Nephron (organoid): ENCODE results near the gene FERMT1.
"Not testable (repeated sequence)": the region's sequence is repeated elsewhere in the genome, so short reads cannot be mapped to it uniquely, and the experiment has no call there.

ENCODE experiments used
- H3K27ac Mint-ChIP-seq, 3 experiments: 2 replicates each; pipeline ENCODE4 v1.8.0; 2020; ENCODE audit warnings: mixed read lengths in 3 of 3, mild to moderate bottlenecking in 2 of 3, moderate library complexity in 1 of 3
- H3K27me3 Mint-ChIP-seq: 2 replicates; pipeline ENCODE4 v1.8.0; 2021; ENCODE audit warnings: low read depth, mild to moderate bottlenecking, moderate library complexity, mixed read lengths
- H3K36me3 Mint-ChIP-seq: 2 replicates; pipeline ENCODE4 v1.8.0; 2020; ENCODE audit warnings: low read depth, mixed read lengths
- H3K4me1 Mint-ChIP-seq: 2 replicates; pipeline ENCODE4 v1.8.0; 2020; ENCODE audit warnings: mixed read lengths
- H3K4me3 Mint-ChIP-seq, 3 experiments: 2 replicates each; pipeline ENCODE4 v1.8.0; 2020; ENCODE audit warnings: mild to moderate bottlenecking in 3 of 3, mixed read lengths in 3 of 3, moderate library complexity in 2 of 3
- H3K9me3 Mint-ChIP-seq: 2 replicates; pipeline ENCODE4 v1.8.0; 2020; ENCODE audit warnings: mixed read lengths
- CTCF ChIP-seq, 3 experiments: fragments of 200-600 bp; sonication (generic); IDR thresholded peaks; one replicate each; pipeline ENCODE4 v1.5.0; 2021; ENCODE audit warnings: antibody characterized with exemption in 3 of 3; ENCODE audit not compliant: unreplicated experiment in 3 of 3

The FERMT1 gene

GRCh38 chr20:6055981-6056569 is 66.8 kb downstream of the FERMT1 start:
- no peak for TF ChIP-seq CTCF (IDR thresholded peaks at IDR 0.05; ENCODE audit: unreplicated experiment in 3 of 3)
- H3K9me3 Mint-ChIP-seq = no peaks in the 10 kb centered on the region
- peaks cover 38% of the 10 kb centered on the region for H3K27me3 Mint-ChIP-seq
- H3K4me1 Mint-ChIP-seq = peaks cover 28% of the 10 kb centered on the region
- no peak overlapping the region for H3K27ac Mint-ChIP-seq
- no peak overlapping the region for H3K4me3 Mint-ChIP-seq
- no peaks in the 10 kb centered on the region for H3K36me3 Mint-ChIP-seq

DNA sequence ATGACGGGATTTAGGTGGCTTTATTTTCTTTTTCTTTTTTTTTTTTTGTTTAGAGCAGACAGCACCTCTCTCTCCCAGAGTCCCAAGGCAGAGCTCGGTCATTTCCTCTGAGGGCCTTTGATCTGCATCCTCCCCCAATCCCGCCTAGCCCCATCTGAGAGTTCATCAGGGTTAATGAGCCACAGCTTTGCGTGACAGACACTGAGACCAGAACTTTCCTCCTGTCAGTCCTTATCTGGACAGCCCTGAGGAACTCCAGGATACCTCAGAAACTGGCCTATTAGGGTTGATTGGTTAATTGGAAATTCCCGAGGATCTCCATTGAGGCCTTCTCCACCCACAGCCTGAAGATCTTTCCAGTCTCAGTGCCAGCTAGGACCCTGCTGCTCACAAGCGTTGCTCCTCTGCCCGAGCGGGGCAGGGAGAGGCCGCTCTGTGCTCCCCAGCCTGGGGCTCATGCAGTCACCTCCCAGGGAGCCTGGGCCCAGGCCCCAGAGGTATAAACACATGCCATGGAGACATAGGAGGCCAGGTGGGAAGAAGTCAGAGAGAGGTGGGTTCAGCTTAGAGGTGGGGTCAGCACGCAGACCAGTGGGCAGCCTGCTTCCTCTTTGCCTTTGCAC is 67.6 kb downstream of the FERMT1 start:
- Mint-ChIP-seq H3K4me3 (no peak overlapping the region), H3K36me3 (peaks cover 6% of the 10 kb centered on the region), H3K9me3 (no peaks in the 10 kb centered on the region), H3K27me3 (peaks cover 46% of the 10 kb centered on the region), H3K4me1 (peaks cover 28% of the 10 kb centered on the region), H3K27ac (peak overlapping the region; percentile 61 to 92 (median 88))
- no peak for TF ChIP-seq CTCF (IDR thresholded peaks at IDR 0.05; ENCODE audit: unreplicated experiment in 3 of 3)

DNA sequence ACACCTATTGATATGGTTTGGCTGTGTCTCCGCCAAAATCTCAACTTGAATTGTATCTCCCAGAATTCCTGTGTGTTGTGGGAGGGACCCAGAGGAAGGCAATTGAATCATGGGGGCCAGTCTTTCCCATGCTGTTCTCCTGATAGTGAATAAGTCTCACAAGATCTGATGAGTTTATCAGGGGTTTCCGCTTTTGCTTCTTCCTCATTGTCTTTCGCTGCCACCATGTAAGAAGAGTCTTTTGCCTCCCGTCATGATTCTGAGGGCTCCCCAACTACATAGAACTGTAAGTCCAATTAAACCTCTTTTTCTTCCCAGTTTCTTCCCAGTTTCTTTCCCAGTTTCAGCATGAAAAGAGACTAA is 68.2 kb downstream of the FERMT1 start:
- not testable (repeated sequence) for H3K36me3 Mint-ChIP-seq, H3K9me3 Mint-ChIP-seq
- peak overlapping the region; percentile 5 to 29 (median 28) for H3K4me3 Mint-ChIP-seq
- peaks cover 28% of the 10 kb centered on the region for H3K4me1 Mint-ChIP-seq
- peak overlapping the region; percentile 61 to 92 (median 88) for H3K27ac Mint-ChIP-seq
- H3K27me3 Mint-ChIP-seq = peaks cover 52% of the 10 kb centered on the region

GRCh38 chr20:6053776-6054688 is 68.8 kb downstream of the FERMT1 start, which contains the start of gene LRRN4:
TSS of gene LRRN4 (minus strand) at chr20:6054060. CDS start at chr20:6052799, 1,261 bp downstream.
- Mint-ChIP-seq H3K27ac (peak within 1 kb of the TSS; percentile 86 to 92 (median 88)), H3K4me3 (peak within 1 kb of the TSS; percentile 67 to 80 (median 74)), H3K36me3 (peaks cover 10% of the 10 kb centered on the region), H3K9me3 (no peaks in the 10 kb centered on the region), H3K4me1 (peaks cover 28% of the 10 kb centered on the region), H3K27me3 (peaks cover 56% of the 10 kb centered on the region)
- TF ChIP-seq CTCF (IDR thresholded peaks at IDR 0.05; ENCODE audit: unreplicated experiment in 3 of 3) = no peak

GRCh38 chr20:6053064-6053775 is 69.6 kb downstream of the FERMT1 start:
- H3K9me3 Mint-ChIP-seq = no peaks in the 10 kb centered on the region
- peak overlapping the region; percentile 67 to 80 (median 74) for H3K4me3 Mint-ChIP-seq
- TF ChIP-seq CTCF (IDR thresholded peaks at IDR 0.05; ENCODE audit: unreplicated experiment in 3 of 3) = no peak
- peak overlapping the region; percentile 26 to 92 (median 88) for H3K27ac Mint-ChIP-seq
- H3K36me3 Mint-ChIP-seq = peaks cover 10% of the 10 kb centered on the region
- H3K4me1 Mint-ChIP-seq = peaks cover 24% of the 10 kb centered on the region
- H3K27me3 Mint-ChIP-seq = peaks cover 58% of the 10 kb centered on the region

- H3K4me3 Mint-ChIP-seq = peak overlapping the region; percentile 56 to 79 (median 63)
- peaks cover 21% of the 10 kb centered on the region for H3K4me1 Mint-ChIP-seq
- H3K27ac Mint-ChIP-seq = peak overlapping the region in 2 of 3 experiments; percentile 29 to 72
- TF ChIP-seq CTCF (IDR thresholded peaks at IDR 0.05; ENCODE audit: unreplicated experiment in 3 of 3) = no peak
- peaks cover 58% of the 10 kb centered on the region for H3K27me3 Mint-ChIP-seq
- H3K9me3 Mint-ChIP-seq = no peaks in the 10 kb centered on the region
- peaks cover 10% of the 10 kb centered on the region for H3K36me3 Mint-ChIP-seq
These were observed 71.3 kb downstream of the FERMT1 start for GRCh38 chr20:6051505-6051904.
